Body of pancreas (tissue), 4 donors: ENCODE measurements around the gene PALM3. TPM values are rescaled to one million over a fixed set of nuclear protein-coding genes. Genes with fewer than 3 reads are reported as not detected.
A peak's percentile ranks its signal among the peaks of the same experiment; 100 is the strongest.

Source experiments
- ATAC-seq: fragments of 150-250 bp; one replicate; pipeline ENCODE4 v1.9.1; 2016
- DNase-seq, 4 donors: peaks; one replicate each; pipeline ENCODE4 v3.0.0-alpha.2; 2019
- H3K27ac ChIP-seq, 4 donors: fragments of 200-600 bp; sonication (generic); 1 replicate in 3 of 4; 2 replicates in 1 of 4; pipeline versions ENCODE4 v1.5.1 to v1.6.1; 2016 to 2019; ENCODE audit warnings: mild to moderate bottlenecking in 1 of 4, mixed read lengths in 1 of 4, moderate library complexity in 1 of 4
- H3K27me3 ChIP-seq, 2 donors: fragments of 200-600 bp; sonication (generic); one replicate each; pipeline ENCODE4 v1.6.0; 2016; ENCODE audit warnings: mild to moderate bottlenecking in 1 of 2
- H3K36me3 ChIP-seq, 2 donors: fragments of 200-600 bp; sonication (generic); replicated peaks in 1 of 2; 2 replicates each; pipeline ENCODE4 v1.5.1; 2016; ENCODE audit warnings: low read depth in 2 of 2; ENCODE audit not compliant: insufficient read depth in 1 of 2
- H3K4me1 ChIP-seq: fragments of 200-600 bp; sonication (generic); one replicate; pipeline ENCODE4 v1.6.0; 2016
- H3K4me3 ChIP-seq, 2 donors: fragments of 200-600 bp; sonication (generic); 1 replicate in 1 of 2; 2 replicates in 1 of 2; pipeline ENCODE4 v1.5.1; 2016 to 2019
- H3K9me3 ChIP-seq, 3 donors: fragments of 200-600 bp; sonication (generic); 1 replicate in 2 of 3; 2 replicates in 1 of 3; pipeline ENCODE4 v1.5.1; 2016
- POLR2A ChIP-seq, 3 donors: fragments of 450-650 bp; IDR thresholded peaks; one replicate each; pipeline ENCODE4 v1.6.1; 2016; ENCODE audit warnings: antibody characterized with exemption in 3 of 3, mild to moderate bottlenecking in 2 of 3
- WGBS, 2 donors: methylation state at CpG; one replicate each; pipeline ENCODE4 v1.1.5; 2017; 5-methylcytosine and 5-hydroxymethylcytosine counted together
- intact Hi-C: fragments of 100-400 bp; cut with DNase I; formaldehyde crosslinking; loops from one replicate; pipeline ENCODE4 v1.15.1; 2023
- total RNA-seq, 2 donors: library from RNA; depleted of rRNA; stranded (reverse); fragments of >200 nt; gene quantifications; one replicate each; pipeline ENCODE4 v1.1.0, GENCODE V29; 2016
- TF ChIP-seq, protein P1 (sequence below), 7 experiments: fragments of 450-650 bp in 4 of 7; fragments of 200-600 bp in 3 of 7; sonication (generic) in 3 of 7; IDR thresholded peaks; one replicate each; pipeline ENCODE4 v1.5.1; 2016 to 2019; ENCODE audit warnings: antibody characterized with exemption in 7 of 7

PALM3 gene
- total RNA-seq, 2 donors from 2014 or later: 17.4 to 28.3 TPM

DNA sequence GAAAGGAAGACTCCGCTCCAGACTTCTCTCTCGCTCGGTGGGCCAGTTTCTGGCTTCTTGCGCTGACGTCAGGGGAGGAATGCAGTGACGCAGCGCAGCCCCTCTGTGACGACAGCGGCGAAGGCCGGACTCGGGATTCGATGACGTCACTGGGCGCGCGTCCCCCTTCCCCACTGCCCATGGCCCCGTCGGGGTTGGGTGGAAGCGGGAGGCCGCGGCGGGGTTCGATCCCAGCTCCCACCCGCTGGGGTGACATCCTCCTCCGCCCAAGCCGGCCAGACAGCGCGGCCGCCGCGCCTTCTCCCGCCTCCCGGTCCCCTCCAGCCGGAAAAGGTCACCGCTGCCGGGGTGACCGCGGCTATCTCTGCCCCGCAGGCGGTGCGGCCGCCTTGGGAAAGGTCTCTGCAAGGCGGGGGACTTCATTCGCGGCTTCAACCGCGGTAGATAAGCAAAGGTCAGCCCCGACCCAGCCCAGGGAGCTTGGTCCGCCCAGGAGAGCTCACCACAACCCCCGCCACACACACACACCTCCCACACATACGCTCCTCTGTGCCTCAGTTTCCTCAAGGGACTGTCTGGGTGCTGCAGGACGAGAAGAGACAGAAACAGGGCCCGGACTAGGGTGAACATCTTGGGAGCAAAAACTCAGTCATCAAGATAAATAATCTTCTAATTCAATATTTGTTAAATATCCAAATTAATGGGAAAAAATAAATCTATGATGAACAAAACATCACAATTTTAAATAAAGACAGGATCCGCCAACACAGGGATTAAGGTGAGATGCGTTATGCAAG is 54.9 kb downstream of the PALM3 start:
- no peaks in the 10 kb centered on the region for H3K27me3 ChIP-seq
- TF ChIP-seq POLR2A (IDR thresholded peaks at IDR 0.05): peak; percentile 30 to 84 (median 79)
- TF ChIP-seq, protein P1, sequence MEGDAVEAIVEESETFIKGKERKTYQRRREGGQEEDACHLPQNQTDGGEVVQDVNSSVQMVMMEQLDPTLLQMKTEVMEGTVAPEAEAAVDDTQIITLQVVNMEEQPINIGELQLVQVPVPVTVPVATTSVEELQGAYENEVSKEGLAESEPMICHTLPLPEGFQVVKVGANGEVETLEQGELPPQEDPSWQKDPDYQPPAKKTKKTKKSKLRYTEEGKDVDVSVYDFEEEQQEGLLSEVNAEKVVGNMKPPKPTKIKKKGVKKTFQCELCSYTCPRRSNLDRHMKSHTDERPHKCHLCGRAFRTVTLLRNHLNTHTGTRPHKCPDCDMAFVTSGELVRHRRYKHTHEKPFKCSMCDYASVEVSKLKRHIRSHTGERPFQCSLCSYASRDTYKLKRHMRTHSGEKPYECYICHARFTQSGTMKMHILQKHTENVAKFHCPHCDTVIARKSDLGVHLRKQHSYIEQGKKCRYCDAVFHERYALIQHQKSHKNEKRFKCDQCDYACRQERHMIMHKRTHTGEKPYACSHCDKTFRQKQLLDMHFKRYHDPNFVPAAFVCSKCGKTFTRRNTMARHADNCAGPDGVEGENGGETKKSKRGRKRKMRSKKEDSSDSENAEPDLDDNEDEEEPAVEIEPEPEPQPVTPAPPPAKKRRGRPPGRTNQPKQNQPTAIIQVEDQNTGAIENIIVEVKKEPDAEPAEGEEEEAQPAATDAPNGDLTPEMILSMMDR (IDR thresholded peaks at IDR 0.05): peak in 3 of 7 experiments; percentile 14 to 19 (median 19)
- H3K4me1 ChIP-seq: peaks cover 37% of the 10 kb centered on the region
- peak; percentile 45 for ATAC-seq
- DNase-seq: peak in 2 of 4 donors; percentile 87 to 88
- H3K9me3 ChIP-seq: no peaks in the 10 kb centered on the region
- peak overlapping the region; percentile 95 to 100 (median 100) for H3K27ac ChIP-seq
- 4 to 6% methylated on average over 20 to 44 of the region's 56 CpGs for WGBS, 2 donors
- intact Hi-C loops: no loop called here
- H3K36me3 ChIP-seq: no peaks in the 10 kb centered on the region
- H3K4me3 ChIP-seq: peak overlapping the region; percentile 40 to 66

DNA sequence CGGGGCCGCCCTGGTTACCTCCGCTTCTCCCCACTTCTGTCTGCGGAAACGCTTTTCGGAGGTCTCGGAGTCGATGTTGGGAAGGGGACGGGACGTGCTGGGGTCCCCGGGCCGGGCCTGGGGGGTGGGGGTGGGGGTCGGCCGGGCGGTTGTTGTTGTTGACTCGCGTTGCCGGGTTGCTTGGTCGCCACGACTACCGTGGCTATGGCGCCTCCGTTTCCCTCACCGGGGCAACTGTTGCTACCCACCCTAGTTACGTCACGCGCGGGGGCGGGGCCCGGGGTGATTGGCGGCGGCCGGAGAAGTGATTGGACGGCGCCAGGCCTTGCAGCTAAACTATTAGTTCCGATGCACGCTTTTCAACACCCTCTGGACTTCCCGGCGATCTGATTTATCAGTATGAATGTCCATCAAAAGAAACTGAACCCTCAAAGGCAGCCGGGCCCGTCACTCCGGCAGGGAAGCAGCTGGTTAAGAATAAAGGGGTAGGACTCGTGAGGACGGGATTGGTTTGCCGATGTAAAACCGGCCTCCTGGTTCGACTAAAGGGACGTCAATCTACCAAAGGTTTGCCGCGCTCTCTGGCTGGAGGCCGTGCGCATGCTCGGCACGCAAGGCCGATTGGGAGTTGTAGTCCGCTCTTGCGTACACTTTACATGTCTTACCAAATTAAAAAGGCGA is 55.7 kb downstream of the PALM3 start, which contains the start of gene RFX1:
TSS of gene RFX1 (minus strand) at position 236 of the 681 bp plus-strand sequence. CDS start 12,477 bp downstream, outside the sequence.
- H3K36me3 ChIP-seq: no peaks in the 10 kb centered on the region
- intact Hi-C loops: no loop called here
- DNase-seq (peak; percentile 99 to 100 (median 100)), ATAC-seq (peak; percentile 85)
- H3K27ac ChIP-seq: peak within 1 kb of the TSS; percentile 95 to 100 (median 100)
- peaks cover 37% of the 10 kb centered on the region for H3K4me1 ChIP-seq
- H3K4me3 ChIP-seq: peak within 1 kb of the TSS; percentile 50 to 66
- 0 to 1% methylated on average over 24 to 43 of the region's 58 CpGs for WGBS, 2 donors
- TF ChIP-seq POLR2A (IDR thresholded peaks at IDR 0.05): no peak
- TF ChIP-seq, protein P1 (IDR thresholded peaks at IDR 0.05): no peak
- no peaks in the 10 kb centered on the region for H3K27me3 ChIP-seq
- no peaks in the 10 kb centered on the region for H3K9me3 ChIP-seq

DNA sequence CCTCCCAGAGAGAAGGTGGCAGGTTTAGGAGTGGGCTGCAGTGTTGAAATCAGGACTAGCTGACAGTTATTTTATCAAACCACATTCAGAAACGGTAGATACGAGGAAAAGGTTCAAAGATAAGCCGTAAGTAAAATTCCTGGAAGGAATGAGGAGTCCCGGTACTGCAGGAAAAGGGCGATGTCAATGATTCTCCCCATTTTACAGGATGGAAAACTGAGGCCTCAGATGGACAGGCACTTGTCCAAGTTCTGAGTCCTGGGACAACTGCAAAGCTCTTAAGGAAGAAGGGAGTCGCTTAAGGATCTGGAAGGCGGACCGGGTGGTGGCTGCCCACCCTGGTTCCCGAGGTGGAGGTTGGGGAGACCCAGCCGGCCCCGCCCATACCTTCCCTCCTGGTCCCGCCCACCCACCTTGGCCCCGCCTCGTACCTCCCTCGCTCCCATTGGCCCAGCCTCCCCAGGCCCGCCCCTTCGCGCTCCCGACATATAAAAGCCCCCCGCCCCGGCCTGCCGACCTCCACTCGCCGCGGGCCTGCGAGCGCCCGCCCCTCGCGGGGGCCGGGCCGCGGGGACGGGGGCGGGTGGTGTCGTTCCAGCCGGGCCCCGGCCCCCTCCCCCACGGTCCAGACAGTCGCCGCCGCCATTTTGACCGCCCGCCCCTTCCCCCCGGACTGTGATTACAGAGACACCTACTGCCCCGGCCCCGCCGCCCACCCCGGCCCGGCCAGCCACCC is 56.4 kb downstream of the PALM3 start:
- Histone ChIP-seq H3K27me3 (no peaks in the 10 kb centered on the region), H3K36me3 (no peaks in the 10 kb centered on the region), H3K4me1 (peaks cover 37% of the 10 kb centered on the region), H3K9me3 (no peaks in the 10 kb centered on the region), H3K27ac (peak overlapping the region; percentile 95 to 100 (median 100)), H3K4me3 (peak overlapping the region; percentile 42 to 50)
- ATAC-seq: peak; percentile 62
- DNase-seq: peak; percentile 93 to 96 (median 94)
- 3 to 7% methylated on average over 15 to 24 of the region's 50 CpGs for WGBS, 2 donors
- intact Hi-C loops: no loop called here
- peak in 2 of 3 donors; percentile 23 to 33 for TF ChIP-seq POLR2A (IDR thresholded peaks at IDR 0.05)
- TF ChIP-seq, protein P1 (IDR thresholded peaks at IDR 0.05): no peak

DNA sequence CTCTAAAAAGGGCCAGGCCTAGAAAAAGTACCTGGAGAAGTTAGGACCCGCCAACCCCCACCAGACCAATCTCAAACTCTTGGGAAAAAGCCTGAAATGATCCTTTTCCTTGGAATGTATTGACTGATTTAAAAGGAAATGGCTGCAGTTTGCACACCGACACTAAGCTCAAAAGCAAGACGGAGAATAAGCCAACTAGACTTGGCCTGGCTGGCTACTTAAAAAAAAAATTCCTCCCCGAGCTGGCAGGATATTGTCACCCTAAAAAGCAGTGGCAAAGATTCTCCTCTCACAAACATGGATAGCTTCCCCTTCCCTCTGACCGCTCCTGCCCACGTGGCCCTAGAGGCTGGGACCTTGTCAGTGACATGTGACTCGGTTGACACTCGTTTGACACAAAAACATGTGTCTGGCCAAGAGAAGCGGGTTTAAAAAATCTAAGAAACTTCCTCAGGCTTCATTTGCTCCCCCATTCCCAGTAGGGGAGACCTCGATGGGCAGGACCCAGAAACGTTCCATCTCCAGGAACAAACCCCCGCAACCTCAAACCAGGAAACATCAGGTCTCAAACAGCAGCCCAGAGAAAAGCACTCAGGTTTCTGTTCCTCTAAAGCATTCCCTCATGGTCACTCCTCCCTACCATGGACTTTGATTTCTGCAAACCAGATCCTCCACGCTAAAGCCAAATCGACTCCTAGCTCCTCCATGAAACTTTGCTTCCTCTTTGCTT is 57.1 kb downstream of the PALM3 start:
- TF ChIP-seq, protein P1 (IDR thresholded peaks at IDR 0.05): no peak
- TF ChIP-seq POLR2A (IDR thresholded peaks at IDR 0.05): peak in 2 of 3 donors; percentile 41 to 50
- Histone ChIP-seq H3K9me3 (no peaks in the 10 kb centered on the region), H3K27ac (peak overlapping the region; percentile 95 to 100 (median 100)), H3K27me3 (no peaks in the 10 kb centered on the region), H3K4me1 (peaks cover 37% of the 10 kb centered on the region), H3K4me3 (no peak overlapping the region), H3K36me3 (no peaks in the 10 kb centered on the region)
- ATAC-seq (peak; percentile 12), DNase-seq (peak; percentile 74 to 83 (median 80))
- 2 to 3% methylated on average over 14 of the region's 14 CpGs for WGBS, 2 donors
- intact Hi-C loops: no loop called here
